ENCODE measurements around the gene ASB13. TPM values are rescaled to one million over a fixed set of nuclear protein-coding genes. Genes with fewer than 3 reads are reported as not detected.

Gene ASB13
- total RNA-seq, 1 experiment from 2014 or later, result 12.2 TPM

DNA sequence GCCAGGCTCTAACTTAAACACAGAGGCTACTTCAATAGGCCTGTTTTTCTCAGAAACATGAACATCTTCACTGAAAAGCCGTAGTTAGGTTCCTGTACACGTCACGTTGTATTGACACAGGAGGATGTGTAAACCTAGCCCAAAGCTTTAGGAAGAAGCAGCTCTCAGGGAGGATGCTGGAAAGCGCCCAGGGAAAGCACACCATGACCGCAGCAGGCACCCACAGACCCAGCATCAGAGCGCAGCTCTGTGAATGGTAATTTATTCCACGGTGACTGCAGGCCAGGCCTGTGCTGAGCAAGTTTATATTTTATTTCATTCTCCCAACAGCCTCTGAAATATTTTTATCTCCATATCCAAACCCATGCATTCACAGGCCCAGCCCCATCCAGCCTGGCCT is 51.1 kb downstream of the ASB13 start:
- H3K27me3 ChIP-seq (ENCODE audit: low read length), result no peaks in the 10 kb centered on the region
- no peak for DNase-seq
- H3K9me2 ChIP-seq (replicated peaks; ENCODE audit: insufficient read depth, low read length), result no peaks in the 10 kb centered on the region
- H3K79me2 ChIP-seq (ENCODE audit: low read length), result no peaks in the 10 kb centered on the region
- no peak overlapping the region for H3K27ac ChIP-seq (ENCODE audit: low read length)
- H2AFZ ChIP-seq (ENCODE audit: low read length), result no peak overlapping the region
- H3K4me1 ChIP-seq (ENCODE audit: low read length), result no peaks in the 10 kb centered on the region
- H3K4me3 ChIP-seq (ENCODE audit: low read length), result no peak overlapping the region
- H3K9ac ChIP-seq (ENCODE audit: low read length), result no peak overlapping the region
- no peaks in the 10 kb centered on the region for H3K9me3 ChIP-seq (ENCODE audit: low read length)
- H4K20me1 ChIP-seq (ENCODE audit: insufficient read depth, low read depth, low read length), result no peaks in the 10 kb centered on the region
- no peak overlapping the region for H3K4me2 ChIP-seq (ENCODE audit: low read depth, low read length, poor library complexity, severe bottlenecking)
- no peaks in the 10 kb centered on the region for H3K36me3 ChIP-seq (ENCODE audit: insufficient read depth, low read length)

DNA sequence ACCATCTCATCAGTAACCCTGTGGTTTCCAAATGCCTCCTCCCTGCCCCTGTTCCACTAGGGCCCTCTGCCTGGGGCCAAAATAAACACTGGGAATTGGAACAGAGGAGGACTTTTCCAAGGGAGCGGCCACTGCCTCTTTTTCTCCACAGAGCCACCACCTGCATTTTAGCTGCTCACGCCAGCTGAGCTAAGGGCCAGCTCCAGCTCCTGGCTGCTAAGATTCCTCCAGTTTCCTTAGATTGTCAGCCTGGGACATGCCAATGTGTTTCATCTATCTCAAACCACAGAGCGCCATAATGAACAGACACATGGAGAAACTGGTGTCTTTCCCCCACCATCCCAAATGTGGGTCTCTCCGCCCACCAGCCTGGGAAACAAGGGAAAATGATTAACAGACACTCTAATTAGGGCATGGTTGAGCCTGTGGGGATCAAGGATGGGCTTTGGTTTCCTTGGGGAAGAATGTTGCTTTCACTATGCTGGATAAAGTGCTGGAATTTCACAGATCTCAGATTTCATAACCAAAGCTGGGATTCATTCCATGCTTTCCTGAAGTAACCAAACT is 52.2 kb downstream of the ASB13 start:
- no peak for DNase-seq

GRCh38 chr10:5613481-5614154 is 52.8 kb downstream of the ASB13 start:
- no peak for DNase-seq
- Histone ChIP-seq H3K9ac (ENCODE audit: low read length) (no peak overlapping the region), H3K9me3 (ENCODE audit: low read length) (no peaks in the 10 kb centered on the region), H3K9me2 (replicated peaks; ENCODE audit: insufficient read depth, low read length) (no peaks in the 10 kb centered on the region), H2AFZ (ENCODE audit: low read length) (no peak overlapping the region), H3K4me2 (ENCODE audit: low read depth, low read length, poor library complexity, severe bottlenecking) (no peak overlapping the region), H3K79me2 (ENCODE audit: low read length) (no peaks in the 10 kb centered on the region), H3K36me3 (ENCODE audit: insufficient read depth, low read length) (no peaks in the 10 kb centered on the region), H3K4me3 (ENCODE audit: low read length) (no peak overlapping the region), H3K4me1 (ENCODE audit: low read length) (no peaks in the 10 kb centered on the region), H3K27me3 (ENCODE audit: low read length) (no peaks in the 10 kb centered on the region), H3K27ac (ENCODE audit: low read length) (no peak overlapping the region), H4K20me1 (ENCODE audit: insufficient read depth, low read depth, low read length) (no peaks in the 10 kb centered on the region)

More for the DNA sequence above, 52.2 kb downstream of the ASB13 start:
- no peaks in the 10 kb centered on the region for H3K9me3 ChIP-seq (ENCODE audit: low read length)
- H3K79me2 ChIP-seq (ENCODE audit: low read length), result no peaks in the 10 kb centered on the region
- H2AFZ ChIP-seq (ENCODE audit: low read length), result no peak overlapping the region
- no peak overlapping the region for H3K27ac ChIP-seq (ENCODE audit: low read length)
- H3K9ac ChIP-seq (ENCODE audit: low read length), result no peak overlapping the region
- no peaks in the 10 kb centered on the region for H4K20me1 ChIP-seq (ENCODE audit: insufficient read depth, low read depth, low read length)
- H3K4me3 ChIP-seq (ENCODE audit: low read length), result no peak overlapping the region
- H3K9me2 ChIP-seq (replicated peaks; ENCODE audit: insufficient read depth, low read length), result no peaks in the 10 kb centered on the region
- H3K4me1 ChIP-seq (ENCODE audit: low read length), result no peaks in the 10 kb centered on the region
- H3K27me3 ChIP-seq (ENCODE audit: low read length), result no peaks in the 10 kb centered on the region
- H3K4me2 ChIP-seq (ENCODE audit: low read depth, low read length, poor library complexity, severe bottlenecking), result no peak overlapping the region
- H3K36me3 ChIP-seq (ENCODE audit: insufficient read depth, low read length), result no peaks in the 10 kb centered on the region

DNA sequence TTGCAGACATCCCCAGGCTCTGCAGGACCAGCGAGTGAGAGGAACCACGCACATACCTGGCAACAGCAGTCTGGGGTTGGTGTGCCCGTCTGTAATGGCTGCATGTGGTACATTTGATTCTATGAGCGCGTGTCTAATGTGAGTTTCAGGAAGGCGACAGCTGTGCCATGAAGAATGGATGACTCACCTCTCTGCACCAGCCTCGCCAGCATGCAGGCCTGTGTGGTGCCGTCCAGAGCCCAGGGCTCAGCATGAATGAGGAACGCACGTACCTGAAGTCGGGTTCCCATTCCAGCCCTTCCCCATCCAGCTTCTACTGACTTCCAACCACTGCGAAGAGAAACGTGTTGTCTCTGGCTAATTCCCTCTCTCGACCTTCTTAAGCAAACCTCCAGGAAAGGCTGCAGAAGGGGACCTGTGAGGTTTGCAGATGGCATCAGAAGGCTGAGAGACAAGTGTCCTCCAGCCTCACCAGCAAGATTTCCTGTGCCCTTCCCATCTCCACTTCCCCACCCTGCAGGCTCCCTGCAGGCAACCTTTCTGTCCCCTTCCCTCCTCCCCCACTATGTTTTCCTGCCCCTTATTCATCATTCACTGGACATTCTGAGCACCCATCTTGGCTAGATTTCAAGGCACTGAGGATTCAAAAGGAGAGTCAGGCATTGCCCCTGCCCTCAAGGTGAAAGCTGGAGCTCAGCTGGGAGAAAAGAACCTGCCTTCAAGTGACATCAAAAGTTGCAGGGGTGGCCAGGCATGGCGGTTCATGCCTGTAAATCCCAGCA is 54.3 kb downstream of the ASB13 start:
- no peak for DNase-seq
- Histone ChIP-seq H3K9ac (ENCODE audit: low read length) (no peak overlapping the region), H3K4me1 (ENCODE audit: low read length) (no peaks in the 10 kb centered on the region), H3K79me2 (ENCODE audit: low read length) (no peaks in the 10 kb centered on the region), H4K20me1 (ENCODE audit: insufficient read depth, low read depth, low read length) (no peaks in the 10 kb centered on the region), H3K4me2 (ENCODE audit: low read depth, low read length, poor library complexity, severe bottlenecking) (no peak overlapping the region), H3K27me3 (ENCODE audit: low read length) (no peaks in the 10 kb centered on the region), H3K36me3 (ENCODE audit: insufficient read depth, low read length) (no peaks in the 10 kb centered on the region), H3K9me3 (ENCODE audit: low read length) (no peaks in the 10 kb centered on the region), H3K9me2 (replicated peaks; ENCODE audit: insufficient read depth, low read length) (no peaks in the 10 kb centered on the region), H3K27ac (ENCODE audit: low read length) (no peak overlapping the region), H2AFZ (ENCODE audit: low read length) (no peak overlapping the region), H3K4me3 (ENCODE audit: low read length) (no peak overlapping the region)

DNA sequence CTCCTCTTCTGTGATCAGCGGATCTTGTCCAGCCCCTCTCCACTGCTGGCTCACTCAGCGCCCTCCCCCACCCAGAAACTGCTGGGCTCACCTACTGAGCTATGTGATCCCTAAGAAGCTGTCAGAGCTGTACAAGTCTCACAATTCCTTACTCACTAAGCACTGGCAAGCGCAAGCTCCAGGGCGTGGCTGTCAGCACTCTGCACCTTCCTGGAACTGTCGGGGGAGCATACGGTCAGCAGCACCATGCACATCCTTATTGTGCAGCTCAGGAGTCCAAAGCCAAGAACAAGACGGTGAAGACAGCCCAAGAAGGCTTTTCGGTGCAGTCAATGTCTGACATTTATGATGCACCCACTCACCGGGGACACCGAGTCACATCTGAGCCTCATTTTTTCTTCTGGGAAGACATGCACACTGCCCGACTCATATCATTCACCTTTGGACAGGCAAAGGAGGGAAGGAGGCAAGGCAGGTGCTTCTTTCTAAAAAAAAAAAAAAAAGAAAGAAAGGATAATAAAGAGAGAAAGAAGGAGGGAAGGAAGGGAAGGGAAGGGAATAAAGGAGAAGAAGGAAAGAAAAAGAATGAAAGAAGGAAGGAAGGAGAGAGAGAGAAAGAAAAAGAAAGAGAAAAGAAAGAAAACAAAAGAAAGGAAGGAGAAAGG is 56.3 kb downstream of the ASB13 start:
- H3K27ac ChIP-seq (ENCODE audit: low read length), result no peak overlapping the region
- no peak overlapping the region for H2AFZ ChIP-seq (ENCODE audit: low read length)
- H4K20me1 ChIP-seq (ENCODE audit: insufficient read depth, low read depth, low read length), result no peaks in the 10 kb centered on the region
- H3K79me2 ChIP-seq (ENCODE audit: low read length), result no peaks in the 10 kb centered on the region
- no peak for DNase-seq
- H3K9me2 ChIP-seq (replicated peaks; ENCODE audit: insufficient read depth, low read length), result no peaks in the 10 kb centered on the region
- no peak overlapping the region for H3K9ac ChIP-seq (ENCODE audit: low read length)
- no peaks in the 10 kb centered on the region for H3K27me3 ChIP-seq (ENCODE audit: low read length)
- no peak overlapping the region for H3K4me2 ChIP-seq (ENCODE audit: low read depth, low read length, poor library complexity, severe bottlenecking)
- H3K9me3 ChIP-seq (ENCODE audit: low read length), result no peaks in the 10 kb centered on the region
- H3K4me3 ChIP-seq (ENCODE audit: low read length), result no peak overlapping the region
- no peaks in the 10 kb centered on the region for H3K36me3 ChIP-seq (ENCODE audit: insufficient read depth, low read length)
- no peaks in the 10 kb centered on the region for H3K4me1 ChIP-seq (ENCODE audit: low read length)

GRCh38 chr10:5608608-5609220 is 57.7 kb downstream of the ASB13 start:
- Histone ChIP-seq H3K36me3 (ENCODE audit: insufficient read depth, low read length) (no peaks in the 10 kb centered on the region), H3K27me3 (ENCODE audit: low read length) (no peaks in the 10 kb centered on the region), H3K9me3 (ENCODE audit: low read length) (no peaks in the 10 kb centered on the region), H3K27ac (ENCODE audit: low read length) (no peak overlapping the region), H2AFZ (ENCODE audit: low read length) (no peak overlapping the region), H3K9ac (ENCODE audit: low read length) (no peak overlapping the region), H4K20me1 (ENCODE audit: insufficient read depth, low read depth, low read length) (no peaks in the 10 kb centered on the region), H3K4me2 (ENCODE audit: low read depth, low read length, poor library complexity, severe bottlenecking) (no peak overlapping the region), H3K4me1 (ENCODE audit: low read length) (no peaks in the 10 kb centered on the region), H3K4me3 (ENCODE audit: low read length) (no peak overlapping the region), H3K79me2 (ENCODE audit: low read length) (no peaks in the 10 kb centered on the region), H3K9me2 (replicated peaks; ENCODE audit: insufficient read depth, low read length) (no peaks in the 10 kb centered on the region)
- no peak for DNase-seq

- H3K9me3 ChIP-seq (ENCODE audit: low read length), result no peaks in the 10 kb centered on the region
- H3K27me3 ChIP-seq (ENCODE audit: low read length), result no peaks in the 10 kb centered on the region
- no peaks in the 10 kb centered on the region for H3K79me2 ChIP-seq (ENCODE audit: low read length)
- DNase-seq, result no peak
- no peaks in the 10 kb centered on the region for H4K20me1 ChIP-seq (ENCODE audit: insufficient read depth, low read depth, low read length)
- no peak overlapping the region for H3K4me2 ChIP-seq (ENCODE audit: low read depth, low read length, poor library complexity, severe bottlenecking)
- no peak overlapping the region for H3K4me3 ChIP-seq (ENCODE audit: low read length)
- no peak overlapping the region for H3K9ac ChIP-seq (ENCODE audit: low read length)
- no peaks in the 10 kb centered on the region for H3K36me3 ChIP-seq (ENCODE audit: insufficient read depth, low read length)
- no peak overlapping the region for H3K27ac ChIP-seq (ENCODE audit: low read length)
- H3K4me1 ChIP-seq (ENCODE audit: low read length), result no peaks in the 10 kb centered on the region
- H2AFZ ChIP-seq (ENCODE audit: low read length), result no peak overlapping the region
- H3K9me2 ChIP-seq (replicated peaks; ENCODE audit: insufficient read depth, low read length), result no peaks in the 10 kb centered on the region
These were observed 58.8 kb downstream of the ASB13 start for GRCh38 chr10:5607594-5607993.

GRCh38 chr10:5606864-5607263 is 59.5 kb downstream of the ASB13 start:
- DNase-seq, result no peak
- Histone ChIP-seq H3K4me3 (ENCODE audit: low read length) (no peak overlapping the region), H3K9me2 (replicated peaks; ENCODE audit: insufficient read depth, low read length) (no peaks in the 10 kb centered on the region), H3K36me3 (ENCODE audit: insufficient read depth, low read length) (no peaks in the 10 kb centered on the region), H3K4me1 (ENCODE audit: low read length) (no peaks in the 10 kb centered on the region), H3K27ac (ENCODE audit: low read length) (no peak overlapping the region), H4K20me1 (ENCODE audit: insufficient read depth, low read depth, low read length) (no peaks in the 10 kb centered on the region), H3K27me3 (ENCODE audit: low read length) (no peaks in the 10 kb centered on the region), H3K4me2 (ENCODE audit: low read depth, low read length, poor library complexity, severe bottlenecking) (no peak overlapping the region), H2AFZ (ENCODE audit: low read length) (no peak overlapping the region), H3K79me2 (ENCODE audit: low read length) (no peaks in the 10 kb centered on the region), H3K9ac (ENCODE audit: low read length) (no peak overlapping the region), H3K9me3 (ENCODE audit: low read length) (no peaks in the 10 kb centered on the region)
